Measurements from ENCODE around the gene KRTCAP2. TPM values are rescaled to one million over a fixed set of nuclear protein-coding genes. Genes with fewer than 3 reads are reported as not detected.

The KRTCAP2 gene
- polyA plus RNA-seq, 1 donor (not counting 4 experiments of a cell fraction or from before 2014, with no cell fraction given) = 127 TPM

DNA sequence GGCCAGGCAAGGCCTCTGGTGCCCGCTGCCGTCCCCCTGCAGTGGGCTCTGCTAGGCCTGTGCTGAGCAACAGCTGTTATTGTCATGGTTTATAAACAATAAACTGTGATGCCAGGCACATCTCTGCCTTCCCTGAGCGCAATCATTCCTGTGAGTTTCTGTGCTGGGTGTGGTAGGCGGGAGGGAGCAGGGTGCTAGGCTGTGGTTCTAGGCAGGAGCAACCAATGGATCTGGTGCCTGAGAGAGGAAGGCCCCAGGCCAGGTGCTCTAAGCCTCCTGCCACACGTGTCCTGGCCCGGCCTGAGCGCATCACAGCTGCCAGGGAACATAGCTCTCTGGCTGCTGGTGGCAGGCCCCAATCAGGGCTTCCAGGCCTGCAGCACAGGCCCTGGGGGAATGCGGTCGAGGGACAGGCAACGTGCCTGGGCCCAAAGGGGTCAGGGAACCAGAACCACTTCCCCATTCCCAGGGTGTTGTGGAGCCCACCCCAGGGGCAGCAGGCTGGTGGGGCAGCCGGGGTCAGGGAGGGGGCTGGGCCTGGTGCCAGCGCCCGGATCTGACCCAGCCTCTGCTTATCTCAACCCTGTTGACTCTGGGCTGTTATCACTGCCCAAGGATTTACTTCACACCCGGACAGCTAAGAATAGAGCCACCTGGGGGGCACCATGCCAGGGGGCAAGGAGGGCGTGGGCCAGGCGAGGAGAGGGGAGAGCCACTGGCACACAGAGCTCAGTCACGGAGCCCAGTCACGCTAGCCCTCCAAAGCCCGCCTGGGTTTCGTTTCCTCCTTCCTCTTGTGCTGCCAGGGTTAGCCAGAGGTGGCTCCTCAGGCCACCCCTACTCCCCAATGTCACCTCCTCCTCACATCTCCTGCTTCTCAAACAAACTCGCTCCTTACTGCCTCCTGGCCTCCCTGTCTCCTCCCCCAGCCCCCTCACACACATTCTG lies 12.0 kb upstream of the KRTCAP2 start:
- no peak overlapping the region for H3K4me3 ChIP-seq (ENCODE audit: control insufficient read depth in 2 of 3, extremely low read depth in 1 of 3, insufficient read depth in 2 of 3, low read depth in 1 of 3, low read length in 3 of 3)
- dilution Hi-C loops (cut with MboI; ENCODE audit: extremely low pct_ligation_motif_present, low sequenced_read_pairs) = no loop called here
- TF ChIP-seq, protein P1, sequence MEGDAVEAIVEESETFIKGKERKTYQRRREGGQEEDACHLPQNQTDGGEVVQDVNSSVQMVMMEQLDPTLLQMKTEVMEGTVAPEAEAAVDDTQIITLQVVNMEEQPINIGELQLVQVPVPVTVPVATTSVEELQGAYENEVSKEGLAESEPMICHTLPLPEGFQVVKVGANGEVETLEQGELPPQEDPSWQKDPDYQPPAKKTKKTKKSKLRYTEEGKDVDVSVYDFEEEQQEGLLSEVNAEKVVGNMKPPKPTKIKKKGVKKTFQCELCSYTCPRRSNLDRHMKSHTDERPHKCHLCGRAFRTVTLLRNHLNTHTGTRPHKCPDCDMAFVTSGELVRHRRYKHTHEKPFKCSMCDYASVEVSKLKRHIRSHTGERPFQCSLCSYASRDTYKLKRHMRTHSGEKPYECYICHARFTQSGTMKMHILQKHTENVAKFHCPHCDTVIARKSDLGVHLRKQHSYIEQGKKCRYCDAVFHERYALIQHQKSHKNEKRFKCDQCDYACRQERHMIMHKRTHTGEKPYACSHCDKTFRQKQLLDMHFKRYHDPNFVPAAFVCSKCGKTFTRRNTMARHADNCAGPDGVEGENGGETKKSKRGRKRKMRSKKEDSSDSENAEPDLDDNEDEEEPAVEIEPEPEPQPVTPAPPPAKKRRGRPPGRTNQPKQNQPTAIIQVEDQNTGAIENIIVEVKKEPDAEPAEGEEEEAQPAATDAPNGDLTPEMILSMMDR (optimal IDR thresholded peaks at IDR 0.05 in 1 of 3, IDR thresholded peaks at IDR 0.05 in 1 of 3, conservative IDR thresholded peaks at IDR 0.05 in 1 of 3; ENCODE audit: extremely low read depth in 1 of 3, insufficient read depth in 2 of 3, low read length in 3 of 3) = no peak
- no peak for TF ChIP-seq EZH2 (IDR thresholded peaks at IDR 0.05; ENCODE audit: low read length)
- H3K4me2 ChIP-seq (ENCODE audit: control insufficient read depth, extremely low read depth, insufficient read depth, low read depth, low read length) = no peak overlapping the region
- no peaks in the 10 kb centered on the region for H3K9me1 ChIP-seq (ENCODE audit: control insufficient read depth, extremely low read depth, insufficient read depth, low read length)
- no peak overlapping the region for H3K27ac ChIP-seq (ENCODE audit: control insufficient read depth, insufficient read depth, low read length)
- H3K4me1 ChIP-seq (ENCODE audit: control insufficient read depth, extremely low read depth, insufficient read depth, low read length) = peaks cover 5% of the 10 kb centered on the region
- H3K36me3 ChIP-seq (ENCODE audit: control insufficient read depth in 2 of 2, extremely low read depth in 1 of 2, insufficient read depth in 2 of 2, low read length in 2 of 2) = no peaks in the 10 kb centered on the region
- no peaks in the 10 kb centered on the region for H3K27me3 ChIP-seq (ENCODE audit: control insufficient read depth, extremely low read depth, insufficient read depth, low read length)
- no peak overlapping the region for H3K9ac ChIP-seq (ENCODE audit: control insufficient read depth, extremely low read depth, insufficient read depth, low read length)
- H2AFZ ChIP-seq (ENCODE audit: control insufficient read depth, low read length) = no peak overlapping the region
- H4K20me1 ChIP-seq (ENCODE audit: control insufficient read depth, extremely low read depth, insufficient read depth, low read length) = no peaks in the 10 kb centered on the region
- no peaks in the 10 kb centered on the region for H3K79me2 ChIP-seq (ENCODE audit: control insufficient read depth, insufficient read depth, low read length)
- no peak for DNase-seq (ENCODE audit: low read depth, low spot score)
- no peaks in the 10 kb centered on the region for H3K9me3 ChIP-seq (ENCODE audit: control insufficient read depth, low read depth, low read length)
- FAIRE-seq = no peak

DNA sequence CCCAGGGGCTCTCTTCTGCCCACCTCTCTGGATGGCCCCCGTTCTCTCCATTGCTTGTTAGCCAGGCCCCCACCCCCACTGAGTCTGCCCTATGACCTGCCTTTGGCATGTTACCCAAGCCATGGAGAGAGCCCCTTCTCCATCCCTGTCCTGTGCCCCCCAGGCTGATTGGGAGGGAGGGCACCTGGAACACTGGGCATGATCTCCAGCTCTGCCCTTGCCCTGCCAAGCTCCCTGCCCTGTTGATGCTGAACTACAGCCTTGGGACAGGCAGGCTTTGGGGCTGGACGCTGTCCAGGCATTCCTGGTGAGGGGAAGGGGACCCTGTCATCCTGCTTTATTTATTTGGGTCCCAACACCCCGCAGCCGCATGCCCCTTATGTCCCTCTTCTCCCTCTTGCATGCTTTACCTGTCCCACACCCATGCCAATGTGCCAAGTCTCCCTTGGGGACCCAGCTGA lies 11.3 kb upstream of the KRTCAP2 start:
- no peak overlapping the region for H3K9ac ChIP-seq (ENCODE audit: control insufficient read depth, extremely low read depth, insufficient read depth, low read length)
- dilution Hi-C loops (cut with MboI; ENCODE audit: extremely low pct_ligation_motif_present, low sequenced_read_pairs) = no loop called here
- H3K27ac ChIP-seq (ENCODE audit: control insufficient read depth, insufficient read depth, low read length) = no peak overlapping the region
- H3K9me3 ChIP-seq (ENCODE audit: control insufficient read depth, low read depth, low read length) = no peaks in the 10 kb centered on the region
- H3K4me2 ChIP-seq (ENCODE audit: control insufficient read depth, extremely low read depth, insufficient read depth, low read depth, low read length) = no peak overlapping the region
- no peaks in the 10 kb centered on the region for H3K27me3 ChIP-seq (ENCODE audit: control insufficient read depth, extremely low read depth, insufficient read depth, low read length)
- no peak for FAIRE-seq
- H3K4me1 ChIP-seq (ENCODE audit: control insufficient read depth, extremely low read depth, insufficient read depth, low read length) = peaks cover 5% of the 10 kb centered on the region
- H3K79me2 ChIP-seq (ENCODE audit: control insufficient read depth, insufficient read depth, low read length) = no peaks in the 10 kb centered on the region
- no peak for TF ChIP-seq EZH2 (IDR thresholded peaks at IDR 0.05; ENCODE audit: low read length)
- TF ChIP-seq, protein P1 (optimal IDR thresholded peaks at IDR 0.05 in 1 of 3, IDR thresholded peaks at IDR 0.05 in 1 of 3, conservative IDR thresholded peaks at IDR 0.05 in 1 of 3; ENCODE audit: extremely low read depth in 1 of 3, insufficient read depth in 2 of 3, low read length in 3 of 3) = no peak
- H4K20me1 ChIP-seq (ENCODE audit: control insufficient read depth, extremely low read depth, insufficient read depth, low read length) = no peaks in the 10 kb centered on the region
- no peak overlapping the region for H2AFZ ChIP-seq (ENCODE audit: control insufficient read depth, low read length)
- H3K9me1 ChIP-seq (ENCODE audit: control insufficient read depth, extremely low read depth, insufficient read depth, low read length) = no peaks in the 10 kb centered on the region
- peaks cover 0 to 3% of the 10 kb centered on the region in 2 experiments for H3K36me3 ChIP-seq (ENCODE audit: control insufficient read depth in 2 of 2, extremely low read depth in 1 of 2, insufficient read depth in 2 of 2, low read length in 2 of 2)
- no peak overlapping the region for H3K4me3 ChIP-seq (ENCODE audit: control insufficient read depth in 2 of 3, extremely low read depth in 1 of 3, insufficient read depth in 2 of 3, low read depth in 1 of 3, low read length in 3 of 3)
- no peak for DNase-seq (ENCODE audit: low read depth, low spot score)

Data from keratinocyte (primary cell).